Tibial artery (tissue), 4 donors: ENCODE results near the gene MTHFD2L.

Source experiments
- DNase-seq, 2 donors: peaks; one replicate each; pipeline ENCODE4 v3.0.0-alpha.2; 2019
- H3K27ac ChIP-seq, 2 donors: fragments of 200-600 bp; sonication (generic) in 1 of 2; 1 replicate in 1 of 2; 2 replicates in 1 of 2; pipeline ENCODE4 v1.5.1; 2018 to 2019; ENCODE audit warnings: mild to moderate bottlenecking in 1 of 2
- H3K27me3 ChIP-seq, 2 donors: fragments of 200-600 bp; sonication (generic) in 1 of 2; one replicate each; pipeline versions ENCODE4 v1.5.1 to v1.6.0; 2016 to 2019
- H3K36me3 ChIP-seq, 3 donors: fragments of 200-600 bp; sonication (generic) in 2 of 3; one replicate each; pipeline ENCODE4 v1.5.1; 2016 to 2019; ENCODE audit warnings: mild to moderate bottlenecking in 2 of 3
- H3K4me1 ChIP-seq, 4 donors: fragments of 200-600 bp; sonication (generic) in 2 of 4; 1 replicate in 3 of 4; 2 replicates in 1 of 4; pipeline ENCODE4 v1.5.1; 2016 to 2019
- H3K4me3 ChIP-seq, 2 donors: fragments of 200-600 bp; sonication (generic) in 1 of 2; 1 replicate in 1 of 2; 2 replicates in 1 of 2; pipeline ENCODE4 v1.5.1; 2018 to 2019; ENCODE audit warnings: mild to moderate bottlenecking in 2 of 2
- H3K9me3 ChIP-seq, 3 donors: fragments of 200-600 bp; sonication (generic) in 1 of 3; one replicate each; pipeline ENCODE4 v1.5.1; 2016 to 2019
- intact Hi-C: fragments of 100-400 bp; cut with DNase I; formaldehyde crosslinking; loops from one replicate; pipeline ENCODE4 v1.15.0; 2023; ENCODE audit warnings: low total_unique reads
- TF ChIP-seq, protein P1 (sequence below), 2 experiments: fragments of 200-600 bp in 1 of 2; fragments of 450-650 bp in 1 of 2; IDR thresholded peaks; one replicate each; pipeline ENCODE4 v1.5.1; 2017 to 2019; ENCODE audit warnings: antibody characterized with exemption in 2 of 2, mild to moderate bottlenecking in 1 of 2, moderate library complexity in 1 of 2

The MTHFD2L gene

DNA sequence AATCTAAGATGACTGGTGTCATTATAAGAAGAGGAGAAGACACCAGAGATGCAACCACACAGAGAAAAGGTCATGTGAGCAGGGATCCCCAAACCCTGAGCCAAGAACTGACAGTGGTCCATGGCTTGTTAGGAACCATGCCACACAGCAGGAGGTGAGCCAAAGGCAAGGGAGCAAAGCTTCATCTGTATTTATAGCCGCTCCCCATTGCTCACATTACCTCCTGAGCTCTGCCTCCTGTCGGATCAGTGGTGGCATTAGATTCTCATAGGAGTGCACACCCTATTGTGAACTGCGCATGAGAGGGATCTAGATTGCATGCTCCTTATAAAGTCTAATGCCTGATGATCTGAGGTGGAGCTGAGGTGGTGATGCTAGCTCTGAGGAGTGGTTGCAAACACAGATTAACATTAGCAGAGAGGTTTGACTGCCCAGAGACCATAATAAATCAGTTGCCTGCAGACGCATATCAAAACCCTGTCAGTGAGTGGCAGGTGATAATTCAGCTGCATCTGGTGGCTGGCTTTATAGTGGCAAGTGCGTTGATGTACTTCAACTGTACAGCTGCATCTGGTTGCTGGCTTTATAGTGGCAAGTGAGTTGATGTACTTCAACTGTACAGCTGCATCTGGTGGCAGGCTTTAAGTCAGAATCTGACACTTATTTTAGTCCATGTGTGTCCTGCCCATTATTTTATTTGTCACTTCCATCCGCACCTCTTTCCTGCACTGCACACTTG lies 39.1 kb upstream of the MTHFD2L start:
- no peak for DNase-seq
- no peaks in the 10 kb centered on the region for H3K9me3 ChIP-seq
- peaks cover 0 to 53% (median 19%) of the 10 kb centered on the region in 4 donors for H3K4me1 ChIP-seq
- H3K4me3 ChIP-seq = no peak overlapping the region
- no peaks in the 10 kb centered on the region for H3K36me3 ChIP-seq
- no peaks in the 10 kb centered on the region for H3K27me3 ChIP-seq
- intact Hi-C loops = no loop called here
- TF ChIP-seq, protein P1, sequence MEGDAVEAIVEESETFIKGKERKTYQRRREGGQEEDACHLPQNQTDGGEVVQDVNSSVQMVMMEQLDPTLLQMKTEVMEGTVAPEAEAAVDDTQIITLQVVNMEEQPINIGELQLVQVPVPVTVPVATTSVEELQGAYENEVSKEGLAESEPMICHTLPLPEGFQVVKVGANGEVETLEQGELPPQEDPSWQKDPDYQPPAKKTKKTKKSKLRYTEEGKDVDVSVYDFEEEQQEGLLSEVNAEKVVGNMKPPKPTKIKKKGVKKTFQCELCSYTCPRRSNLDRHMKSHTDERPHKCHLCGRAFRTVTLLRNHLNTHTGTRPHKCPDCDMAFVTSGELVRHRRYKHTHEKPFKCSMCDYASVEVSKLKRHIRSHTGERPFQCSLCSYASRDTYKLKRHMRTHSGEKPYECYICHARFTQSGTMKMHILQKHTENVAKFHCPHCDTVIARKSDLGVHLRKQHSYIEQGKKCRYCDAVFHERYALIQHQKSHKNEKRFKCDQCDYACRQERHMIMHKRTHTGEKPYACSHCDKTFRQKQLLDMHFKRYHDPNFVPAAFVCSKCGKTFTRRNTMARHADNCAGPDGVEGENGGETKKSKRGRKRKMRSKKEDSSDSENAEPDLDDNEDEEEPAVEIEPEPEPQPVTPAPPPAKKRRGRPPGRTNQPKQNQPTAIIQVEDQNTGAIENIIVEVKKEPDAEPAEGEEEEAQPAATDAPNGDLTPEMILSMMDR (IDR thresholded peaks at IDR 0.05) = no peak
- no peak overlapping the region for H3K27ac ChIP-seq

DNA sequence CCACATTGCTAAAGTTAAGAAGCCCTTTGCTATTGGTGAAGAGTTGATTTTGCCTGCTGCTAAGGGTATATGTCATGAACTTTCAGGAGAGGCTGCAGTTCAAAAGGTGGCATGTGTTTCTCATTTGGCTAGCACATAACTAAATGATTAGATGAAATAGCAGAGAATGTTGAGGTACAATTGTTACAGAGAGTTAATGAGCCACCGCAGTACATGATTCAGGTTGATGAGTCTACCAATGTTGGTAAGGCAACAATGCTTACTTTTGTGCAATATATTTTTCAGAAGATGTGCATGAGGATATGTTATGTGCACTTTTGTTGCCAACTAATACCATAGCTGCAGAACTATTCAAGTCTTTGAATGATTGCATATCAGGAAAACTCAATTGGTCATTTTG lies 37.8 kb upstream of the MTHFD2L start:
- no peak for DNase-seq
- intact Hi-C loops = no loop called here
- H3K27me3 ChIP-seq = no peaks in the 10 kb centered on the region
- H3K36me3 ChIP-seq = no peaks in the 10 kb centered on the region
- no peaks in the 10 kb centered on the region for H3K9me3 ChIP-seq
- H3K27ac ChIP-seq = no peak overlapping the region
- H3K4me3 ChIP-seq = no peak overlapping the region
- peaks cover 0 to 51% (median 19%) of the 10 kb centered on the region in 4 donors for H3K4me1 ChIP-seq
- TF ChIP-seq, protein P1 (IDR thresholded peaks at IDR 0.05) = no peak

DNA sequence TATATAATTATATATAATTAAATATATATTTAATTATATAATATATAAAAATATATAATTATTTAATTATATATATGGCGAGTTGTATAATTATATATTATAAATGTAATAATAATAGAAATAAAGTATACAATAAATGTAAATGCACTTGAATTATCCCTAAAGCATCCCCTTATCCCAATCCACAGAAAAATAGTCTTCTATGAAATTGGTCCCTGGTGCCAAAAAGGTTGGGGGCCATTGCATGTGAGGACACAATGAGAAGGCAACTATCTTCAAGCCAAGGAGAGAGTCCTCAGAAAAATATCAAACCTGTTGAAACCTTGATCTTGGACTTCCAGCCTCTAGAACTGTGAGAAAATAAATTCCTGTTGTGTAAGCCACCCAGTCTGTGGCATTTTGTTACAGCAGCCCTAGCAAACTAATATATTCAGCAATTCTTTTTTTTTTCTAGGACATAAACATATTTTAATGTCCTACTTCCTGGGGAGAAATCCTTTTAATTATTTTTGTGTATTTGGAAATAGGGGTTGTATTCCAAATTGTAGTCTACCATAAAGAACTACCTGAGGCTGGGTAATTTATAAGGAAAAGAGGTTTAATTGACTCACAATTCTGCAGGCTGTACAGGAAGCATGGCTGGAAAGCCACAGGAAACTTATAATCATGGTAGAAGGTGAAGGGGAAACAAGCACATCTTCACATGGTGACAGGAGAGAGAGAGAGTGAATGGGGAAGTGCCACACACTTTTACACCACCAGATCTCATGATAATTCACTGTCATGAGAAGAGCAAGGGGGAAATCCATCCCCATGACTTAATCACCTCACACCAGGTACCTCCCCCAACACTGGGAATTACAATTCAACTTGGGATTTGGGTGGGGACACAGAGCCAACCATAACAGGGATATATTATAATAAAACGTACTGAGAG lies 36.0 kb upstream of the MTHFD2L start:
- no peak overlapping the region for H3K4me3 ChIP-seq
- no peak for DNase-seq
- H3K9me3 ChIP-seq = no peaks in the 10 kb centered on the region
- intact Hi-C loops = no loop called here
- H3K27me3 ChIP-seq = no peaks in the 10 kb centered on the region
- no peaks in the 10 kb centered on the region for H3K36me3 ChIP-seq
- TF ChIP-seq, protein P1 (IDR thresholded peaks at IDR 0.05) = no peak
- H3K27ac ChIP-seq = no peak overlapping the region
- peaks cover 0 to 44% (median 13%) of the 10 kb centered on the region in 4 donors for H3K4me1 ChIP-seq

DNA sequence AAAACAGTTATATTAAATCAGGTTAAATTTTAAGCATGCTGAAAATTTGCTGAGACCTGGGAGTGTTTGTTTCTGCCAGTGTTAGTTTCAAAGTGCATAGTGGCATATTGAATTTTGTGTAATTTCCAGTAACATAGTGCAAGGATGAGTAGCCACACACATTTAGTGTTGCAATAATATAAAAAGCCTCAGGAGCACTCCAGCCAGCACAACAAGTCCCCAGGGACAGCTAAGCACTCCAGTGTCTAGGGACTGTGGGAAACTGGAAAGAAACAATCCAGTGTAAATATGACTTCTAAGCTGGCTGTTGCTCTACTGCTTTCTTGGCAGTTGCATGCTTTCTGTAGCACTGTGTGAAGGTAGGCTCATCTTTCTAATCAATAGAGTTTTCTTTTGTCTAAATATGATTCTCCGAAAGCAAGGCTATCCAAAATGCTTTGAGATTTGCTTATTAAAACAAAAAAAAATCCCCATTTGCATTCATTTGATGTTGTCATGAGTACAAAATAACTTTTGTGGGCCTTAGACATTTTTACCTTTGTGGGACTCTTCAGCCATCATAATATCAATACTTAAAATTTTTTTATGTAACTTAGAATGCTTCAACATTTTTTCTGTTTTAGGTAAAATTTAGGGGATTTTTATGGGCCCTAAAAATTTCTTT lies 34.7 kb upstream of the MTHFD2L start:
- intact Hi-C loops = no loop called here
- Histone ChIP-seq H3K4me3 (no peak overlapping the region), H3K27me3 (no peaks in the 10 kb centered on the region), H3K36me3 (no peaks in the 10 kb centered on the region), H3K4me1 (peaks cover 0 to 32% (median 8%) of the 10 kb centered on the region in 4 donors), H3K9me3 (no peaks in the 10 kb centered on the region), H3K27ac (no peak overlapping the region)
- DNase-seq = peak; percentile 28 to 74
- TF ChIP-seq, protein P1 (IDR thresholded peaks at IDR 0.05) = no peak

DNA sequence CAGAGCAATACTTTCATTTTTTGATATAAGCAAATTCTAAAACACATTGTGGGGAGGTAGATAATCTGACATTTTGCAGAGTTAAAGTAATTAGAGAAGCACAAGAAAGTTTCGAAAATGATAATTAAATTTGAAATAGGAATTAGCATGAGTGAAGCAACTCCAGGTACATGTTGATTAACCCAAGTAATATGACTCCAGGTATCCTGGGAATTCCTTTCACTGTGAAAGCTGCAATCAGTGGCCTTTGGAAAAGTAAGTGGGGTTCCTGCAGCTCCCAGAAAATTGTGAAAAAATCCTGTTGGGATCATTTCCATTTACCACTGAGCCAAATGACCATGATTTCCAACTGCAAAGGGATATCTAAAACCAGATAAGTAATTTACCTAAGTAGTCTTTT lies 32.9 kb upstream of the MTHFD2L start:
- intact Hi-C loops = no loop called here
- H3K4me3 ChIP-seq = no peak overlapping the region
- H3K27me3 ChIP-seq = no peaks in the 10 kb centered on the region
- DNase-seq = no peak
- no peaks in the 10 kb centered on the region for H3K36me3 ChIP-seq
- H3K27ac ChIP-seq = no peak overlapping the region
- H3K9me3 ChIP-seq = no peaks in the 10 kb centered on the region
- peaks cover 0 to 19% (median 8%) of the 10 kb centered on the region in 4 donors for H3K4me1 ChIP-seq
- TF ChIP-seq, protein P1 (IDR thresholded peaks at IDR 0.05) = no peak
